ENCODE results near the gene PIEZO1.

DNA sequence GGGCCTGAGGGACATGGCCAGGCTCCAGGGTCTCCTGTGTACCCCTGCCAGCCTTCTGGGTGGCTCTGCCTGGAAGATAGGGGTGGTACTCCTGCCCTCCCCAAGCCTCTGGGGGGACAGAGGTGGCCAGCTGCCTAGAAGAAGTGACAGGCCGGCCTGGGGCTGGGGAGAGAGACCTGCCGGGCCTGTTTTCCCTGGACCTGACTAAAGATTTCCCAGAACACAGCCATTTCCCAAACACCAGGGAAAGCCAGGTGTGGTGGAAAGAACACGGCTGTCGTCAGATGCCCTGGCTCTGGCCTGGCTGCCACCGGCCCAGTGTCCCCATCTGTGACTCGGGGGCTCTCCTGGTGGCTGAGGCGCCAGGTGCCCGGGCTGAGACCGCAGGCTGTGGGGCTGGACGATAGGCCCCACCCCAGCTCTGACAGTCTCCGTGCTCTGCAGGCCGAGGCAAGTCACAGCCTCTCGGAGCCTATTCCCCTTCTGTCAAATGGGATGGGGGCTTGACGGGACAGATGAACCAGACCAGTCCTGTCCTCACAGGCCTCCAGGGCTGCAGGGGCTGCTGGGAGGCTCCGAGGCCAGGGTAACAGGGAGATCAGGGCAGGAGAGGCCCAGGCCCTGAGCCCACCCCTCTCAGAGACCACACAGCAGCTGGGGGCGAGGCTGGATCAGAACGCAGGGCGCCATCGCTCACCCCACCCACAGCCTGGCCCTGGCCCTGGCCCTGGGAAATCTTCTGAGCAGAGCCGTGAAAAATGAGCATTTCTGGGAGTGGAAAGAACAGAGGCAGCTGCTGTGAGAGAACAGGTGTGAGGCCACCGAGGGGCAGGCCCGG lies 45.7 kb downstream of the PIEZO1 start:
- TF ChIP-seq POLR2A (IDR thresholded peaks at IDR 0.05; ENCODE audit: low read length) (no peak), GATA1 (IDR thresholded peaks at IDR 0.05; ENCODE audit: low read depth, low read length) (no peak)
